IPS-NIHi7 (cell line): ENCODE measurements around the gene FGF4.

ENCODE experiments used
- DNase-seq: peaks from one replicate; pipeline ENCODE4 v3.0.0; 2012; ENCODE audit warnings: mixed read lengths; ENCODE audit errors: extremely low spot score

Gene FGF4

DNA sequence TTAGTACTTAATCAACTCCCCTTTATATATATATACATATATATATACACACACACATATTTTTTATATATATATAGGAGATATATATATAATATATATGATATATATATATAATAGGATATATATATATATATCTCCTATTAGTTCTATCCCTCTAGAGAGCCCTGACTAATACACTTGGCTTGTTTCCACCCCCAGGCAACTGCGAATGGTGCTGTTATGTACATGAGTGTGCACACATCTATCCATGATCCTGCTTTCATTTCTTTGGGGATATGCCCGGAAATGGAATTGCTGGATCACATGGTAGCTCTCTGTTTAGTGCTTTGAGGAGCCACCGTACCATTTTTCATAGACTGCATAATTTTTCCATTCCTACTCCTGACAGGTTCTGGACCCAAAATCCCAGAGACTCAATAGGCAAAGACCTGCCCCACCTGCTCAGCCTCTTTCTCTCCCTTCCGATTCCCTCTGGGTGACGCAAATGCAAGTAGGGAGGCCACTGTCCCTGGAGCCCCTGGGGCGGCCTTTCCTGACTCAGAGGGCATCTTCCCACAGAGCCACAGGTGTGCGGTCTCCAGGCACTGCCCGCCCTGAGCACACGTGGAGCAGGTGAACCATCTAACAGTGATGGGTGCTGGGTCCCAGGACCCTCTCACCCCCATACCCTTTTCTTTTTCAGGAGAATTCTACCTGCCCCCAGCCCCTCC is 32.1 kb upstream of the FGF4 start:
- DNase-seq, result no peak

DNA sequence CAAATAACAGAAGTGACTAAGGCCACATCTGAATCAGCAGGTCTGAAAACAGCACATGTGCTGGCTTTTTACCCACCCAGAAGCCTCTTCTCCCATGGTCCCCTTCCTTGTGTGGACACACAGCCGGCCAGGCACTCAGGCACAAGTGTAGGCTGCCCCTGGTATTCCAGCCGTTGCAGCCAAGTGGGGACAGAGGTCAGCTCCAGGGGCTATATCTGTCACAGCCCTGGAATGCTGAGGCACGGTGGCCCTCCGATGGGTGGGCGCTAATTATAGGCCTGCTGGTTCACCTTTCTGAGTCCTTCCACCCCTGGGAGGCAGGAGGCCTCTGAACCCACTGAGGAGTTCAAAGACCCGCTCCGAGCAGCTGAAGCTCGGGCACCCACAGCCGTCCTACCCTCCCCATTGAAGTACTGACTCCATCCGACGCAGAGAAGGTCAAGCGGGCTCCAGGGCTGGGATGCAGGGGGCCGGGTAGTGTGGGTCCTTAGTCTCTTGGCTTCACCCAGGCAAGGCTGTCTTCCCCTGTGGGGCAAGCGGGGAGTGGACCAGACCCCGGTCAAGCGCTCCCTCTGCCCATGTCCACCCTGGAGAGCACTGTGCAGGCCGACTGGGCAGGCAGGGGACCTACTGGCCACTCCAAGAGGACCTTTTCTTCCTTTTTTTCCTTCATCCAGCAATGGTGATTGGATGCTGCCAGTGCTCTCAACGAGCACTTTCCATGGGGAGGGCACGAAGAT is 29.8 kb upstream of the FGF4 start:
- no peak for DNase-seq

DNA sequence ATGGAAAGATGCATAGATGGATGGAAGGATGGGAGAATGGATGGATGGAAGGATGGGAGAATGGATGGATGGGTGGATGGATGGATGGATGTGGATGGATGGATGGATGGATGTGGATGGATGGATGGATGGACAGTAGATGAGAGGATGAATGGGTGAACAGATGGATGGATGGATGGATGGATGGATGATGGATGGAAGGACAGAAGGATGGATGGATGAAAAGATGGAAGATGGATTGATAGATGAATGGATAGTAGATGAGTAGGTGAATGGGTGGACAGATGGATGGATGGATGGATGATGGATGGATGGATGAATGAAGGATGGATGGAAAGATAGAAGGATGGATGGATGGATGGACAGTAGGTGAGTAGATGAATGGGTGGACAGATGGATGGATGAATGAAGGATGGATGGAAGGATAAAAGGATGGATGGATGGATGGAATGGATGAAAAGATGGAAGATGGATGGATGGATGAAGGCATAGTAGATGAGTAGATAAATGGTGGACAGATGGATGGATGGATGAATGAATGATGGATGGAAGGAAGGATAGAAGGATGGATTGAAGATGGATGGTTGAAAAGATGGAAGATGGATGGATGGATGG is 28.6 kb upstream of the FGF4 start:
- DNase-seq, result no peak

DNA sequence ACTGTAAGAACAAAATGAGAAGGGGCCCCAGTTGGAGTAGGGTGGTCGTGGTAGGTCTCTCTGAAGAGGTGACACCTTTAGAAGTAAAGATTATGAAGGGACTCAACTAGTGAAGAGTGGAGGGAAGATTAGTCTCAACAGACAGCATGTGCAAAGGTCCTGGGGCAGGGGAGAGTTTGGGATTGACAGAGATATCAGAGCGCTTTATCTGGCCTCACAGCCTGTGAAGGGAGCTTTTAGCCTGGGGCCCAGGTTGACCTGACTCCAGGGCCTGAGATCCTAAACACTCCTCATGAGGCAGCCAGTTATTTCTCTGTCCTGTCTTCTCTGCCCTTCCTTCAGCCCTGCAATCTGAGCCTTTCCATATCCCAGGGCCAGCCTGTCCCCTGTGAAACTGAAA is 27.9 kb upstream of the FGF4 start:
- no peak for DNase-seq

- DNase-seq, result no peak
Observed at GRCh38 chr11:69802590-69802989, 27.4 kb upstream of the FGF4 start.

DNA sequence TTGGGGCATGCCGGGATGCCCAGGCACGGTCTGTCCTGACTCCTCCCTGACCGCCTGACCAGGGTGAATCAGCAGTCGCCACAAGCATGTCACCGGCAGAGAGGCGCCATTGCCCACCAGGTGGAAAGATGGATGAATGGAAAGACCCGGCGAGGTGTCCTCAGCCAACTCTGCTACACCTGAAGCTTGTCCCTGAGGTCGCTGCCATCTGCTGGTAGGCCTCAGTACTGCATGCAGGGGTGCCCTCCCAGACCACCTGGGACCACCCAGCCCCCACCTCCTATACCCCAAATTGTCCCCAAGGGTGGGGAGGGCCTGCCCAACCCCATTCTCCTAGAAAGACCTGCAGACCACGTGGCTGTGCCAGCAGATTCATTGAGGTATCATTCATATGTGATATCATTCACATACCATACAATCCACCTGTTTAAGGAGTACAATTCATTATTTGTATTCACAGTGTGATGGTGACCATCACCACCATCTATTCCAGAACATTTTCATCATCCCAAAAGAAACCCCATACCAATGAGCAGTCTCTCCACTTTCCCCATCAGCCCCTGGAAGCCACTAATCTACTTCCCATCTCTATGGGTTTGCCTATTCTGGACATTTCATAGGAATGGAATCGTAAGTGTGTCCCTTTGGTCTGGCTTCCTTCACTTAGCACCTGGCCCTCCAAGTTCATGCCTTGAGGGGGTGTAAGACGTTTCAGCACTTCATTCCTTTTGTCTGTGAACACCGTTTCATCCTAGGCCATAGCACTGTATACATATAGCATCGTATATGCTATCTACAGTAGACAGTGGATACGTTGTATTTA is 26.6 kb upstream of the FGF4 start:
- DNase-seq, result peak; percentile 91

- no peak for DNase-seq
Observed at GRCh38 chr11:69800278-69800677, 25.1 kb upstream of the FGF4 start.

- DNase-seq, result peak; percentile 71
Observed at GRCh38 chr11:69799582-69799981, 24.4 kb upstream of the FGF4 start.

- no peak for DNase-seq
Observed at GRCh38 chr11:69799097-69799496, 24.0 kb upstream of the FGF4 start.

GRCh38 chr11:69797737-69798528 is 22.8 kb upstream of the FGF4 start:
- DNase-seq, result no peak

DNA sequence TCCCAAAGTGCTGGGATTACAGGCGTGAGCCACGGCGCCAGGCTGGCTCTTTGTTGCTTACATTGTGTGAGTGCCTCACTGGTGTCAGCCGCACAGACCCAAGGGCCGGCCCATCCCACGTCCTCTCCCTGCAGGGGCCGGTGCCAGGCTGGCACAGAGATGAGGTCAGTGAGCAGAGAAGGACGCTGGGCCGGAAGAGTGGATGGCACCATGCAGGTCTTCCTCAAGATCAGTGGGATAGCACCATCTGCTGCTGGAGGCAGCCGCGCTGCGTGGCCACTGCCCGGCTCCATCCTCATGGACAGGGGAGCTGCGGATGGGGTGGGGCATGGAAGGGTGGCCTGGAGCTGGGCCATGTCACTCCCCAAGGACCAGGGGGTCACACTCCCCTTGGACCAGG is 22.0 kb upstream of the FGF4 start:
- DNase-seq, result no peak

DNA sequence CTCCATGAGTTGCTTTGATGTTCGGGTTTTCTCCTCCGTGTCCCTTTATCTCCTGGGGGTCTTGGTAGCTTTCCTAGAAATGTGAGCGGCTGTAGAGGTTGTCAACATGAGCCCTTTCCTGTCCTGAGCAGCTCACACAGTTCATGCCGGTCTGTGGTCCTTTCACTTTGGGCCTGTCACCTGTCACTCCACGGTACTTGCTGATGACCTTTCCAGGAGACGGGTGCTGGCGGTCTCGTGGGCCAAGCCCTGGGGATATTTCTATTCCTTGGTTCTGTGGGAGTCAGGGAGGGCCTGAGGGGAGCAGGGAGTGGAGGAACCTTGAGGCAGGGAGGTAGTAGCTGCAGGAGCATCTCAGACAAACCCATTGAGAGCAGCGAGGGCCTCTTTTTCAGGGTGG is 20.9 kb upstream of the FGF4 start:
- DNase-seq, result no peak

DNA sequence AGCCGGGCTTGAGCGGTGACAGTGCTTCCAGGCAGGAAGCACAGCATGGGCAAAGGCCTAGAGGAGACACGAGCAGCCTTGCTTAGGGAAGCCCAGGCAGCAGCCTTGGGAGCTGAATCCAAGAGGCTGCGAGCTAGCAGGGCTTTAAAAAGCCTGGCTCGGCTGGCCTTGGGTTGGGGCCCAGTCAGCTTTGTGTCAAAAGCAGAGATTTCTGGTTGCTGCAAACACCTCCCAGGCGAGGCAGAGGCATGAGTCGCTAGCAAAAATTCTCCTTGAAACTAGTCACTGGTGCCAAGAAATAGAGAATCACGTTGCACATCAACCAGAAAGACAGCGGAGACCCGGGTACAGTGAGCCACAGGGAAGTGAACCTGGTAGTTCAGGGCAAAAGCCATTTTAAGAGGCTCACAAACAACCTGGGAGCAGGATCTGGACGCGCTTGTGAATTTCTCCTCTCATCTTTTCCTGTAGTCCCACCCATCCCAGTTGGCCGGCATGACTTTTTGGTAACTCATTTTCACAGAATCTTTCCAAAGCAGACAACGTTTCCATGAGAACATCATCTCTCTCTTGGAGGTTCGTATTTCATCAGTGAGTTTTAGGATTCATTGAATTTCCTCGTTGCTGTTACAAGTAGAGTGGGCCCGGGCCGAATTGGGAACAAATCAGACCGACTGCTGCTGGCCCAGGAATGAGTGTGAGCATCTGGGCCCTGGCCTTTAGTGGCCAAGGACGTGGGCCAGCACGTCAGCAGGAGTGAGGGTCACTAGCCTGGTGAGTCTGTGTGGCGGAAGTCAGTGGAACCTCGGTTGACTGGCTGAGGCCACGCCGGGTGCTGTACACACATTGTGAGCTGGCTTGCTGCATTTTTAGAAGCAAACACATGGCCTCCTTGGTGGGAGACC is 16.4 kb upstream of the FGF4 start:
- no peak for DNase-seq

DNA sequence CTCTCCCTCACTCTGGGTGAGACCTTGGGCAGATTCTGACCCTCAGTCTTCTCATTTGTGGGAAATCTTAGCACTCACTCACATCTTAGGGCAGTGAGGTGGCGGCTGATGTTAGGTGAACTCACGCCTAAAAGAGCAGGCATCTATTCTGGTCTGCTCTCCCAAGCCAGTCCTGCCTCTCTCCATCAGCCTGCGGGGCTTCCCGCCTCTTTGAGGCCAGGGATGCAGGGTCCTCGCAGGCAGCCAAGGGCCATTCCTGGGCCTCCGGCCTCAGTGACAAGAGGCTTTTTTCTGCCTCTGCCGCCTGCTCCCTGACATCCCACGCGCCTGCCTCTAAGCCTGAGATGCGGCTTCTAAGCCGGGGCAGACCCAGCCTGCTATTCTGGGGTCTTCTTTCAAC is 13.8 kb upstream of the FGF4 start:
- no peak for DNase-seq

GRCh38 chr11:69787906-69788305 is 12.8 kb upstream of the FGF4 start:
- no peak for DNase-seq

GRCh38 chr11:69787457-69787856 is 12.3 kb upstream of the FGF4 start:
- no peak for DNase-seq

DNA sequence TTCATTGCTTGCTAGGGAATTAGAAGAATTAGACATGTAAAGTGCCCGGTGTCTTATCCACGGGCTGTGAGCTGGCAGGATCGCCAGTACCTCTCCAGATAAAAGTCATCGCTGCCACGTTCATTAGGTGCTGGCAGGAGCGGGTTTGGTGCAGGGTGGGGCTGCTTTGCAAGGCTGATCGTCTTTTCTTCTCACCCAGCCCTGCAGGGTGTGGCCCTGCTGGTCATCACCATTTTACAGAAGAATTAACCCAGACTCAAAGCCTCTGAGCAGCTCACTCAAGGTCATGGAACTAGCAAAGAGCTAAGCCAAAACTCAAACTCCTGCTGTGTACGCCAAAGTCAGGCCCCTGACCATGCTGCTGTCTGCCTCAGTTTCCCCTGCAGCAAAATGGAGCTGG is 6.1 kb upstream of the FGF4 start:
- DNase-seq, result no peak

DNA sequence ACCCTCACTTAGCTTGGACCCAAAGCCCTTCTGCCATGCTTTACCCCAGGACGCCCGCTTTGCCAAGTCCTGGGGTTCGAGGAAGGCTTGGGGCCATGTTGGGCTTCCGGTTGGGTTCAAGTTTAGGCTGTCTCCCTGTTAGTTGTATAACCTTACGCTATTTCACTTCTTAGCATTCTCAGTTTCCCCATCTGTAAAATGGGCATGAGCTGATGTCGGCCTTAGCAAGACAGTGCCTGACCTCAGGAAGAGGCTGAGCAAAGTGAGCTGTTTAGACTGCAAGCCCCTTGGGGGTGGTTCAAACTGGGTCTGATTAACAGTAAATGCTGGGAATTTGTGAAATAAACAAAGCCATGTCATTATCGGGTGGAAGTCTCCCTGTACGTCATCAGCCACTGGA is 3.2 kb upstream of the FGF4 start:
- no peak for DNase-seq

GRCh38 chr11:69774354-69775162 is 583 bp downstream of the FGF4 start:
- no peak for DNase-seq
